ENCODE data around the gene RNF39.

Gene RNF39

GRCh38 chr6:30093951-30094661, 18.5 kb upstream of the RNF39 start:
- no peak for DNase-seq

- no peak for DNase-seq
Observed at GRCh38 chr6:30092852-30093543, 17.4 kb upstream of the RNF39 start.

- no peak for DNase-seq
Observed at GRCh38 chr6:30091577-30092381, 16.2 kb upstream of the RNF39 start.

GRCh38 chr6:30087876-30088275, 12.3 kb upstream of the RNF39 start:
- DNase-seq, result no peak

- DNase-seq, result no peak
Observed at GRCh38 chr6:30077218-30077617, 1.6 kb upstream of the RNF39 start.

- no peak for DNase-seq
Observed at GRCh38 chr6:30075790-30076732, 492 bp upstream of the RNF39 start.

- no peak for DNase-seq
Observed at GRCh38 chr6:30074331-30075093, 1.1 kb downstream of the RNF39 start.

GRCh38 chr6:30073489-30074235, 1.9 kb downstream of the RNF39 start:
- no peak for DNase-seq

GRCh38 chr6:30071858-30072257, 3.7 kb downstream of the RNF39 start:
- no peak for DNase-seq

GRCh38 chr6:30071081-30071818, 4.3 kb downstream of the RNF39 start:
- DNase-seq, result no peak

GRCh38 chr6:30067460-30068139, 8.0 kb downstream of the RNF39 start:
- DNase-seq, result no peak

GRCh38 chr6:30066577-30067459, 8.8 kb downstream of the RNF39 start, which contains the start of gene PPP1R11:
Gene PPP1R11, plus strand, starts transcription at chr6:30067198. Its CDS starts 213 bp downstream, at chr6:30067411.
- DNase-seq, result peak; percentile 100

GRCh38 chr6:30066082-30066481, 9.5 kb downstream of the RNF39 start:
- DNase-seq, result no peak

GRCh38 chr6:30063315-30063714, 12.3 kb downstream of the RNF39 start:
- no peak for DNase-seq

- DNase-seq, result no peak
Observed at GRCh38 chr6:30062471-30063178, 12.9 kb downstream of the RNF39 start.

GRCh38 chr6:30061858-30062458, 13.6 kb downstream of the RNF39 start:
- DNase-seq, result no peak

- DNase-seq, result peak; percentile 97
Observed at GRCh38 chr6:30061092-30061857, 14.3 kb downstream of the RNF39 start, which contains the start of gene POLR1H. Gene POLR1H, plus strand, starts transcription at chr6:30061265. Its CDS starts 260 bp downstream, at chr6:30061525.
